Activated naive CD8-positive, alpha-beta T cell treated with anti-CD3 and anti-CD28 coated beads, Interleukin-2, amount 50 U/mL, for 24 hours (primary cell): ENCODE data around the gene PIGN.

ENCODE experiments used
- ATAC-seq: fragments of 150-1000 bp; cut with Tn5 transposase; one replicate; pipeline ENCODE4 v1.10.0; 2021
- DNase-seq: peaks from one replicate; pipeline ENCODE4 v3.0.0; 2021
- H3K27ac Mint-ChIP-seq: one replicate; pipeline ENCODE4 v1.8.0; 2021; ENCODE audit warnings: mild to moderate bottlenecking, mixed read lengths
- H3K27me3 Mint-ChIP-seq: one replicate; pipeline ENCODE4 v1.8.0; 2021; ENCODE audit warnings: mixed read lengths
- H3K36me3 Mint-ChIP-seq: one replicate; pipeline ENCODE4 v1.8.0; 2021; ENCODE audit warnings: low read depth, mixed read lengths
- H3K4me1 Mint-ChIP-seq: one replicate; pipeline ENCODE4 v1.8.0; 2021; ENCODE audit warnings: mixed read lengths
- H3K4me3 Mint-ChIP-seq: one replicate; pipeline ENCODE4 v1.8.0; 2021; ENCODE audit warnings: mild to moderate bottlenecking, moderate library complexity, mixed read lengths
- H3K9me3 Mint-ChIP-seq: one replicate; pipeline ENCODE4 v1.8.0; 2021; ENCODE audit warnings: mixed read lengths

Gene PIGN

GRCh38 chr18:62073461-62074281 lies 113.2 kb downstream of the PIGN start:
- H3K27me3 Mint-ChIP-seq: no peaks in the 10 kb centered on the region
- H3K4me1 Mint-ChIP-seq: no peaks in the 10 kb centered on the region
- H3K36me3 Mint-ChIP-seq: peaks cover 8% of the 10 kb centered on the region
- peaks cover 1% of the 10 kb centered on the region for H3K9me3 Mint-ChIP-seq
- H3K4me3 Mint-ChIP-seq: no peak overlapping the region
- DNase-seq (no peak), ATAC-seq (no peak)
- no peak overlapping the region for H3K27ac Mint-ChIP-seq

DNA sequence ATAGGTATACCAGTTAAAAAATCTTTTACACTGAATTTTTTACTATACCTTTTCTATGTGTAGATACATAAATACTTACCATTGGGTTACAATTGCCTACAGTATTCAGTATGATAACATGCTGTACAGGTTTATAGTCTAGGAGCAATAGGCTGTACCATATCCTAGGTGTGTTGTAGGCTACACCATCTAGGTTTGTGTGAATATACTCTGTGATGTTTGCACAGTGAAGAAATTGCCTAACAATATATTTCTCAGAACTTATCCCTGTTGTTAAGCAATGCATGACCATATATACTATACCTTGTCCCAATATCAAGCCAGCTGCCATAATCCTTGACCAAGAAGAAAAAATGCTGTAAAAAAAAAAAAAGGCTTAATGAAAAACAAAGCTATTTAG lies 114.5 kb downstream of the PIGN start:
- peaks cover 16% of the 10 kb centered on the region for H3K36me3 Mint-ChIP-seq
- H3K27me3 Mint-ChIP-seq: no peaks in the 10 kb centered on the region
- H3K4me3 Mint-ChIP-seq: no peak overlapping the region
- H3K4me1 Mint-ChIP-seq: no peaks in the 10 kb centered on the region
- ATAC-seq (no peak), DNase-seq (no peak)
- no peak overlapping the region for H3K27ac Mint-ChIP-seq
- H3K9me3 Mint-ChIP-seq: peaks cover 4% of the 10 kb centered on the region

GRCh38 chr18:62071071-62071470 lies 115.8 kb downstream of the PIGN start:
- Mint-ChIP-seq H3K27ac (no peak overlapping the region), H3K36me3 (peaks cover 19% of the 10 kb centered on the region), H3K4me1 (no peaks in the 10 kb centered on the region), H3K9me3 (peaks cover 10% of the 10 kb centered on the region), H3K27me3 (no peaks in the 10 kb centered on the region), H3K4me3 (no peak overlapping the region)
- DNase-seq: no peak
- ATAC-seq: no peak

GRCh38 chr18:62070302-62070701 lies 116.6 kb downstream of the PIGN start:
- no peaks in the 10 kb centered on the region for H3K4me1 Mint-ChIP-seq
- peaks cover 10% of the 10 kb centered on the region for H3K9me3 Mint-ChIP-seq
- H3K27ac Mint-ChIP-seq: no peak overlapping the region
- DNase-seq: no peak
- H3K27me3 Mint-ChIP-seq: no peaks in the 10 kb centered on the region
- no peak for ATAC-seq
- H3K36me3 Mint-ChIP-seq: peaks cover 19% of the 10 kb centered on the region
- no peak overlapping the region for H3K4me3 Mint-ChIP-seq

- Mint-ChIP-seq H3K4me1 (no peaks in the 10 kb centered on the region), H3K9me3 (peaks cover 10% of the 10 kb centered on the region), H3K27ac (no peak overlapping the region), H3K4me3 (no peak overlapping the region), H3K27me3 (no peaks in the 10 kb centered on the region), H3K36me3 (peaks cover 22% of the 10 kb centered on the region)
- DNase-seq: no peak
- ATAC-seq: no peak
These were observed 117.3 kb downstream of the PIGN start for GRCh38 chr18:62069556-62069955.

- Mint-ChIP-seq H3K27ac (no peak overlapping the region), H3K36me3 (peaks cover 30% of the 10 kb centered on the region), H3K9me3 (peaks cover 10% of the 10 kb centered on the region), H3K4me1 (no peaks in the 10 kb centered on the region), H3K4me3 (no peak overlapping the region), H3K27me3 (no peaks in the 10 kb centered on the region)
- no peak for DNase-seq
- no peak for ATAC-seq
These were observed 120.6 kb downstream of the PIGN start for GRCh38 chr18:62066102-62066818.

- H3K27ac Mint-ChIP-seq: no peak overlapping the region
- ATAC-seq (no peak), DNase-seq (no peak)
- H3K4me1 Mint-ChIP-seq: no peaks in the 10 kb centered on the region
- H3K36me3 Mint-ChIP-seq: peaks cover 42% of the 10 kb centered on the region
- H3K27me3 Mint-ChIP-seq: no peaks in the 10 kb centered on the region
- no peak overlapping the region for H3K4me3 Mint-ChIP-seq
- peaks cover 17% of the 10 kb centered on the region for H3K9me3 Mint-ChIP-seq
These were observed 122.5 kb downstream of the PIGN start for GRCh38 chr18:62064361-62064760.

DNA sequence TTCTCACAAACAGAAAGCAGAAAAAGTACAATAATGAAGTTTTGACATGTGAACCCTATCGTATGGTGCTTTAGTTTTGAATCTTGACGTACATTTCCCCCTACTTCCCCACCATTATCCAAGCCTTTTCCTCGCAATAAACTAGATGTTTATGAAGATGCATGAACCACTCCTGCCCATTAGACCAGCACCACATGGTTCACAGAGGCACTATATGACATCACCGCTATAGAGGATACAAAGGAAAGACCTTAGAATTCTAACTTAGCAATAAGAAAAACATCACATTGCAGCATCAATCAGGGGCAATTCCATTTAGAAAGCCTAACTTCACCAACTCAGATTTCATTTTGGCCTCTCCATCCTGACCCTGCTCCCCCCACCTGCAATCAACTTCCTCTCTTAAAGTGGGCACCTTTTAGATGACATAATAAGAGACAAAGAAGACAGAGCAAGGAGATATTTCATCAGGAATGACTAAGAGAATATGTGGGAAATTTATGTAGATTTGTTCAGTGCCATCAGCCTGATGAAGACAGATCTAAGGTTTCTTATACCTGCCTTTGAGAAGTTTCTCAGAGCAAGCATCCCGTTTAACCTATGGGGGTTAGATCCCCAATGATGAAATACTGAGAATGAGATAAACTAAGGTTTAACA lies 124.9 kb downstream of the PIGN start:
- H3K27ac Mint-ChIP-seq: no peak overlapping the region
- H3K4me3 Mint-ChIP-seq: no peak overlapping the region
- no peaks in the 10 kb centered on the region for H3K4me1 Mint-ChIP-seq
- DNase-seq: no peak
- no peaks in the 10 kb centered on the region for H3K27me3 Mint-ChIP-seq
- no peak for ATAC-seq
- peaks cover 22% of the 10 kb centered on the region for H3K9me3 Mint-ChIP-seq
- peaks cover 40% of the 10 kb centered on the region for H3K36me3 Mint-ChIP-seq

- H3K9me3 Mint-ChIP-seq: peaks cover 17% of the 10 kb centered on the region
- H3K36me3 Mint-ChIP-seq: peaks cover 45% of the 10 kb centered on the region
- H3K4me1 Mint-ChIP-seq: no peaks in the 10 kb centered on the region
- no peak overlapping the region for H3K4me3 Mint-ChIP-seq
- H3K27me3 Mint-ChIP-seq: no peaks in the 10 kb centered on the region
- no peak for ATAC-seq
- H3K27ac Mint-ChIP-seq: no peak overlapping the region
- DNase-seq: no peak
These were observed 126.0 kb downstream of the PIGN start for GRCh38 chr18:62060820-62061219.

- Mint-ChIP-seq H3K9me3 (peaks cover 12% of the 10 kb centered on the region), H3K36me3 (peaks cover 40% of the 10 kb centered on the region)
These were observed 131.8 kb downstream of the PIGN start for GRCh38 chr18:62054929-62055498.

GRCh38 chr18:62048279-62048678 lies 138.6 kb downstream of the PIGN start:
- Mint-ChIP-seq H3K27ac (no peak overlapping the region), H3K4me1 (no peaks in the 10 kb centered on the region), H3K4me3 (no peak overlapping the region), H3K9me3 (peaks cover 6% of the 10 kb centered on the region), H3K36me3 (peaks cover 31% of the 10 kb centered on the region), H3K27me3 (no peaks in the 10 kb centered on the region)
- DNase-seq (no peak), ATAC-seq (no peak)

More at GRCh38 chr18:62054929-62055498, 131.8 kb downstream of the PIGN start:
- Mint-ChIP-seq H3K4me1 (no peaks in the 10 kb centered on the region), H3K4me3 (no peak overlapping the region), H3K27ac (no peak overlapping the region), H3K27me3 (no peaks in the 10 kb centered on the region)
- ATAC-seq: no peak
- DNase-seq: no peak

GRCh38 chr18:62045316-62045715 lies 141.5 kb downstream of the PIGN start:
- DNase-seq: no peak
- H3K36me3 Mint-ChIP-seq: peaks cover 20% of the 10 kb centered on the region
- peaks cover 6% of the 10 kb centered on the region for H3K9me3 Mint-ChIP-seq
- H3K27ac Mint-ChIP-seq: no peak overlapping the region
- H3K27me3 Mint-ChIP-seq: no peaks in the 10 kb centered on the region
- no peaks in the 10 kb centered on the region for H3K4me1 Mint-ChIP-seq
- H3K4me3 Mint-ChIP-seq: no peak overlapping the region
- ATAC-seq: no peak

DNA sequence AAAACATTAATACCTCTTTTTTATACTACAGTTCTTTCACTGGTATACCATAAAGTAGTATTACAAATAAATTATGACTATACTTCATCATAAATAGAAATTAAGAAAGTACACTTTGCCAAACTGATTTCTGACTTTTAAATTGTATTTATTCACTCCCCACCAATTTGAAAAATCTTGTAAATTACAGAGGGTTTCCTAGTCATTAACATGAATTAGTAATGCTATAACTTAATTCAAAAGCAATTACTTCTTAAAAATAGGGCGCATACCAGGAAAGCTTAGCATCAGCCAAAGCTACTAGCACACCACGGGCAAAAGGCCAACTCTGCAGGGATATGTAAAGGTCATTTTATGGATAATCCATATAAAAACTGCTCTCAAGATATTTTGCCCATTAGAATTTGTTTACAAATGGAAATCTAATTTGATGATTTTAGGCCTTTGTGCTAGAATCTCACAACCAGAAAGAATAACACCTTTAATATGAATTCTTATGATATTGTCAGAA lies 142.3 kb downstream of the PIGN start:
- no peaks in the 10 kb centered on the region for H3K4me1 Mint-ChIP-seq
- DNase-seq: no peak
- H3K27ac Mint-ChIP-seq: no peak overlapping the region
- H3K27me3 Mint-ChIP-seq: no peaks in the 10 kb centered on the region
- ATAC-seq: no peak
- peaks cover 6% of the 10 kb centered on the region for H3K9me3 Mint-ChIP-seq
- peaks cover 21% of the 10 kb centered on the region for H3K36me3 Mint-ChIP-seq
- no peak overlapping the region for H3K4me3 Mint-ChIP-seq

DNA sequence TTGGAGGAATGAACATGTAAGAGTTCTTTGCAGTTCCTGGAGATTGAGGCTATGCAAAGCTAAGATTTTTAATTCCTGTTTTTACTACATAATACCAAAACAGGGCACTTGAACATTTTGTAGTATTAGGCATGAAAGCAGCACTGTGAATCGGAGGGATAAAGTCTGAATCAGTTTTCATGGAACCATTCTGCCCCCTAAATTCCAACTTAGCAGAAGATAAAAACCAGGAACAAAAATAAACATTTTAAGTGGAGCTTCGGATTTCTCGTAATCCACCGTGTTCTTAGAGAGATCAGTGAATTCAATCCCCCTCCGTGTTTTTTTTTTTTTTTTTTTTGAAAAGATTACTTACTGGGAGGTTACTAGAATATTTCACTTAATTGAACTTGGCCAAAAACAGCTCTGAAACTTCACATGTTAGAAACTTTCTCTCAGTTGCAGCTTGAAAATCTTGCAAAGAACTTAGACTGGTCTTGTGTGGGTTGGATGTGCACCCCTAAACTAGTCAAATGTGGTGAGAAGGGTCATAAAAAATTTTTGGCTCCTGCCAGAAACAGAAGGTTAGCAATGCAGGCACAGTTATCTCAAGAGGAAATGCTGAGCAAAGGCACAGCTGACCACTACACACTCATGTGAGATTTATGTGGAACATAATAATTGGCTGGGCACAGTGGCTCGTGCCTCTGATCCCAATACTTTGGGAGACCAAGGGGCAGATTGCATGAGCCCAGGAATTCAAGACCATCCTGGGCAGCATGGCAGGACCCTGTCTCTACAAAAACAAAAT lies 148.7 kb downstream of the PIGN start:
- ATAC-seq: no peak
- Mint-ChIP-seq H3K4me3 (no peak overlapping the region), H3K27ac (no peak overlapping the region), H3K27me3 (peaks cover 2% of the 10 kb centered on the region), H3K4me1 (peaks cover 12% of the 10 kb centered on the region), H3K36me3 (peaks cover 1% of the 10 kb centered on the region), H3K9me3 (no peaks in the 10 kb centered on the region)
- DNase-seq: no peak
